ENCODE measurements around the gene ARMC9.
A peak's percentile ranks its signal among the peaks of the same experiment; 100 is the strongest.
"Not testable (repeated sequence)": the region's sequence is repeated elsewhere in the genome, so short reads cannot be mapped to it uniquely, and the experiment has no call there.

ARMC9 gene

GRCh38 chr2:231196592-231196991, 1.8 kb upstream of the ARMC9 start:
- no peak for DNase-seq (ENCODE audit: low read depth)
- H3K4me3 ChIP-seq (ENCODE audit: control insufficient read depth, low read depth, low read length) = no peak overlapping the region
- TF ChIP-seq CTCF (conservative IDR thresholded peaks at IDR 0.05; ENCODE audit: control insufficient read depth, insufficient read depth, low read depth, low read length) = no peak

GRCh38 chr2:231197196-231197595, 1.2 kb upstream of the ARMC9 start:
- not testable (repeated sequence) for H3K4me3 ChIP-seq (ENCODE audit: control insufficient read depth, low read depth, low read length); DNase-seq (ENCODE audit: low read depth)

GRCh38 chr2:231197706-231198290, 633 bp upstream of the ARMC9 start:
- TF ChIP-seq CTCF (conservative IDR thresholded peaks at IDR 0.05; ENCODE audit: control insufficient read depth, insufficient read depth, low read depth, low read length) = no peak
- DNase-seq (ENCODE audit: low read depth) = no peak
- H3K4me3 ChIP-seq (ENCODE audit: control insufficient read depth, low read depth, low read length) = peak overlapping the region; percentile 97

GRCh38 chr2:231199219-231199618, 788 bp downstream of the ARMC9 start:
- H3K4me3 ChIP-seq (ENCODE audit: control insufficient read depth, low read depth, low read length) = peak overlapping the region; percentile 97
- peak; percentile 80 for DNase-seq (ENCODE audit: low read depth)

GRCh38 chr2:231200805-231201474, 2.5 kb downstream of the ARMC9 start:
- DNase-seq (ENCODE audit: low read depth) = peak; percentile 85
- H3K4me3 ChIP-seq (ENCODE audit: control insufficient read depth, low read depth, low read length) = no peak overlapping the region
- TF ChIP-seq CTCF (conservative IDR thresholded peaks at IDR 0.05; ENCODE audit: control insufficient read depth, insufficient read depth, low read depth, low read length) = no peak

More at GRCh38 chr2:231199219-231199618, 788 bp downstream of the ARMC9 start:
- no peak for TF ChIP-seq CTCF (conservative IDR thresholded peaks at IDR 0.05; ENCODE audit: control insufficient read depth, insufficient read depth, low read depth, low read length)

GRCh38 chr2:231201475-231201814, 3.0 kb downstream of the ARMC9 start:
- DNase-seq (ENCODE audit: low read depth) = no peak
- no peak overlapping the region for H3K4me3 ChIP-seq (ENCODE audit: control insufficient read depth, low read depth, low read length)
- TF ChIP-seq CTCF (conservative IDR thresholded peaks at IDR 0.05; ENCODE audit: control insufficient read depth, insufficient read depth, low read depth, low read length) = no peak

- no peak for TF ChIP-seq CTCF (conservative IDR thresholded peaks at IDR 0.05; ENCODE audit: control insufficient read depth, insufficient read depth, low read depth, low read length)
- no peak for DNase-seq (ENCODE audit: low read depth)
- H3K4me3 ChIP-seq (ENCODE audit: control insufficient read depth, low read depth, low read length) = no peak overlapping the region
Measured at GRCh38 chr2:231203087-231203486, 4.7 kb downstream of the ARMC9 start.
